ENCODE results near the gene NRL. TPM values are rescaled to one million over a fixed set of nuclear protein-coding genes. Genes with fewer than 3 reads are reported as not detected.

NRL gene
- total and polyA plus RNA-seq, 4 donors = 2.7 to 5.4 (median 3.1) TPM

DNA sequence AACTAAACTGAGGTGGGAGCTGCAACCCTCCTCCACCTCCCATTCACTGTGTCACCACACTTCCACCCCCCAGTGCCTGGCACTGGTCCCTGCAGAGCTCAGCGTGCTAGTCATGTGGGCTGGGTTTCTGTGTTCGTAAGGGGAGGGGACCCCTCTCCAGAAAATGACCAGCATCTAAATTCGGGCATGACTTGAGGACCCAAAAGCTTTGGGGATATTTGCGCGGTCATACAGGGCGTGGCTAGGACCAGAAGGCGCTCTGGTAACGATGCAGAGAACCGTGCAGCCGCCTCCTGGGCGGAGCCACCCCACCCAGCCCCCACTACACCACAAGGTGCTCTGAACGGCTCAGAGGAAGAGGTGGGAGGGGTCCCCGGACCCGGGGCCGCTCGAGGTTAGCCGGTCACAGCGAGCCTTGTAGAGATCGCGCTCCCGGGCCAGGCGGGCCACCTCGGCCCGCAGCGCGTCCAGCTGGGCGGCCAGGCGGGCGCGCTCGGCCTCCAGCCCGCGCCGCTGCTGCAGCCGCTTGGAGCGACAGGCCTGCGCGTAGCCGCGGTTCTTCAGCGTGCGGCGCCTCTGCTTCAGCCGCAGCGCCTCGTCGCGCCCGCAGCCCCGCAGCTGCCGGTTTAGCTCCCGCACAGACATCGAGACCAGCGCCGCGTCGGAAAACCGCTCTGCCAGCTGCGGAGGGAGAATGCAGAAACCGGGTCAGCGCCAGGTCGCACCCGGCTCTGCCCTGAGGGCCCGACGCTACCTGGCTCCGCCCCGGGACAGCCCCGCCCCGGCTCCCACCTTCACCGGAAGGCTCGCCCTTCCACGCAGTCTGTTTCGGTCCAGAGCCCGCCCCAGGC, 33.6 kb downstream of the NRL start:
- peak overlapping the region; percentile 49 for H3K4me3 ChIP-seq
- peak overlapping the region in 1 of 2 donors; percentile 64 for H3K27ac ChIP-seq (ENCODE audit: low read depth in 1 of 2, low read length in 1 of 2)
- H3K27me3 ChIP-seq (ENCODE audit: control insufficient read depth in 3 of 3, insufficient read depth in 3 of 3, low read length in 2 of 3) = peaks cover 0 to 14% (median 12%) of the 10 kb centered on the region in 3 donors
- ATAC-seq (ENCODE audit: insufficient read depth, low FRiP score) (peak; percentile 88), DNase-seq (peak; percentile 42 to 56 (median 50))
- H3K9ac ChIP-seq (ENCODE audit: insufficient read depth in 1 of 2, low read length in 2 of 2) = no peak overlapping the region
- H3K9me3 ChIP-seq (ENCODE audit: control insufficient read depth in 4 of 4, insufficient read depth in 3 of 4, low read length in 3 of 4) = no peaks in the 10 kb centered on the region
- 0% methylated on average over 63 to 74 of the region's 74 CpGs for WGBS, 2 donors
- no peaks in the 10 kb centered on the region for H3K36me3 ChIP-seq (ENCODE audit: control insufficient read depth in 4 of 4, insufficient read depth in 4 of 4, low read length in 4 of 4)
- H3K4me1 ChIP-seq (ENCODE audit: control insufficient read depth in 5 of 5, insufficient read depth in 5 of 5, low read length in 5 of 5) = peaks cover 0 to 9% (median 3%) of the 10 kb centered on the region in 5 donors
- TF ChIP-seq, protein P1, sequence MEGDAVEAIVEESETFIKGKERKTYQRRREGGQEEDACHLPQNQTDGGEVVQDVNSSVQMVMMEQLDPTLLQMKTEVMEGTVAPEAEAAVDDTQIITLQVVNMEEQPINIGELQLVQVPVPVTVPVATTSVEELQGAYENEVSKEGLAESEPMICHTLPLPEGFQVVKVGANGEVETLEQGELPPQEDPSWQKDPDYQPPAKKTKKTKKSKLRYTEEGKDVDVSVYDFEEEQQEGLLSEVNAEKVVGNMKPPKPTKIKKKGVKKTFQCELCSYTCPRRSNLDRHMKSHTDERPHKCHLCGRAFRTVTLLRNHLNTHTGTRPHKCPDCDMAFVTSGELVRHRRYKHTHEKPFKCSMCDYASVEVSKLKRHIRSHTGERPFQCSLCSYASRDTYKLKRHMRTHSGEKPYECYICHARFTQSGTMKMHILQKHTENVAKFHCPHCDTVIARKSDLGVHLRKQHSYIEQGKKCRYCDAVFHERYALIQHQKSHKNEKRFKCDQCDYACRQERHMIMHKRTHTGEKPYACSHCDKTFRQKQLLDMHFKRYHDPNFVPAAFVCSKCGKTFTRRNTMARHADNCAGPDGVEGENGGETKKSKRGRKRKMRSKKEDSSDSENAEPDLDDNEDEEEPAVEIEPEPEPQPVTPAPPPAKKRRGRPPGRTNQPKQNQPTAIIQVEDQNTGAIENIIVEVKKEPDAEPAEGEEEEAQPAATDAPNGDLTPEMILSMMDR (IDR thresholded peaks at IDR 0.05; ENCODE audit: control extremely low read depth, extremely low read depth) = no peak

DNA sequence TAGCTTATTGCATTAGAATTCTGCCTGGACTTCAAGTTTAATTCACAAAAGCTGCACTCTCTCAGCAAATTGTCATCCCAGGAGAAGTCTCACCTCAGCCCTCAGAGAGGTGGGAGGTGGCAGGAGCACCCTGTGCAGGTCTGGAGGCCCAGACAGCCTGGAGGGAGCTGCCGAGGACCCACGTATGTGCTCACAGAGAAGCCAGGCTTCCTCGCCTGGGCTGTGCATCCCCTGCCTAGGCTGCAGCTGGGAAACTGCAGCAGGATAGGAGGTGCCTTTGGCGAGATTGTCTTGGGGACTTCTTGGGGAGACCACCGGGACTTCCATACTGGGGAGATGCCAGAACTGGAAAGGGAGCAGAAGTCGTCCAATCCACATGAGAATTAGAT, 34.6 kb downstream of the NRL start:
- no peak overlapping the region for H3K27ac ChIP-seq (ENCODE audit: low read depth in 1 of 2, low read length in 1 of 2)
- no peak overlapping the region for H3K4me3 ChIP-seq
- no peaks in the 10 kb centered on the region for H3K9me3 ChIP-seq (ENCODE audit: control insufficient read depth in 4 of 4, insufficient read depth in 3 of 4, low read length in 3 of 4)
- no peak for DNase-seq
- TF ChIP-seq, protein P1 (IDR thresholded peaks at IDR 0.05; ENCODE audit: control extremely low read depth, extremely low read depth) = no peak
- 75 to 83% methylated on average over 6 of the region's 6 CpGs for WGBS, 2 donors
- peaks cover 0 to 9% (median 3%) of the 10 kb centered on the region in 5 donors for H3K4me1 ChIP-seq (ENCODE audit: control insufficient read depth in 5 of 5, insufficient read depth in 5 of 5, low read length in 5 of 5)
- peaks cover 0 to 14% (median 12%) of the 10 kb centered on the region in 3 donors for H3K27me3 ChIP-seq (ENCODE audit: control insufficient read depth in 3 of 3, insufficient read depth in 3 of 3, low read length in 2 of 3)
- no peak for ATAC-seq (ENCODE audit: insufficient read depth, low FRiP score)
- no peak overlapping the region for H3K9ac ChIP-seq (ENCODE audit: insufficient read depth in 1 of 2, low read length in 2 of 2)
- no peaks in the 10 kb centered on the region for H3K36me3 ChIP-seq (ENCODE audit: control insufficient read depth in 4 of 4, insufficient read depth in 4 of 4, low read length in 4 of 4)

DNA sequence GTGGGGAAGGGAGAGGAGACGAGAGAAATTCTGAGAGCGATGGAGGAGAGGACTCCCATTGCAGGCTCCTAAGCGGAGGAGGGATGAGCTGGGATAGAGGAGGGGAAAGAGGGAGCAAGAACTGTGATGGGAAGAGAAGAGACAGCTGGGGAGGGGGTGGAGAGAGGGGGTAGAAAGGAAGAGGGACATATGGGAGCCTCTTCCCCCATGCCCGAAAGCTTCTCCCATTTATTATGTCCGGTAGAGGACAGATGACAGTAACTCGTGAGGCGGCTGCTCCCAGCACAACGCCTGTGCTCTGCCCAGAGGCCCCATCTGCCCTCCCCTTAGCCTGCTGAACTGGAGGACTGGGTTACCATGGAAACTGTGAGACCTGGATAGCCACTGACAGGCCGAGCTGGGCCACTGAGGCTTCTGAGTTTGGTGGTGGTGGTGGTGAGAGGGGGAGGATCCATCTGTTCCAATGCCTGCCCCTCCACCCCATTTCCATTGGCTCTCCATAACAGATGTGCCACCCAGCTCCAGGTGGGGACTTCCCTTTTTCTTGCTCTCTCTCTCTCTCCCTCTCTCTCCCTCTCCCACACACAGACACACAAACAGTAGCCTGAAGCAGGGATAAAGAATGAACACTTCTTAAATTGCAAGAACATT, 35.1 kb downstream of the NRL start:
- H3K9ac ChIP-seq (ENCODE audit: insufficient read depth in 1 of 2, low read length in 2 of 2) = no peak overlapping the region
- DNase-seq (no peak), ATAC-seq (ENCODE audit: insufficient read depth, low FRiP score) (no peak)
- no peak overlapping the region for H3K4me3 ChIP-seq
- H3K27ac ChIP-seq (ENCODE audit: low read depth in 1 of 2, low read length in 1 of 2) = no peak overlapping the region
- H3K9me3 ChIP-seq (ENCODE audit: control insufficient read depth in 4 of 4, insufficient read depth in 3 of 4, low read length in 3 of 4) = no peaks in the 10 kb centered on the region
- TF ChIP-seq, protein P1 (IDR thresholded peaks at IDR 0.05; ENCODE audit: control extremely low read depth, extremely low read depth) = no peak
- peaks cover 0 to 9% (median 3%) of the 10 kb centered on the region in 5 donors for H3K4me1 ChIP-seq (ENCODE audit: control insufficient read depth in 5 of 5, insufficient read depth in 5 of 5, low read length in 5 of 5)
- no peaks in the 10 kb centered on the region for H3K36me3 ChIP-seq (ENCODE audit: control insufficient read depth in 4 of 4, insufficient read depth in 4 of 4, low read length in 4 of 4)
- 84 to 88% methylated on average over 9 of the region's 9 CpGs for WGBS, 2 donors
- H3K27me3 ChIP-seq (ENCODE audit: control insufficient read depth in 3 of 3, insufficient read depth in 3 of 3, low read length in 2 of 3) = peaks cover 0 to 14% (median 12%) of the 10 kb centered on the region in 3 donors

All from lung (tissue), 12 donors.